Loucy (cell line): Measurements from ENCODE around the gene CPAMD8.

ENCODE experiments used
- EZH2phosphoT487 ChIP-seq: fragments of 200-600 bp; IDR thresholded peaks from 2 replicates; pipeline ENCODE4 v1.6.1; 2018; ENCODE audit warnings: antibody characterized with exemption, mild to moderate bottlenecking, moderate library complexity, borderline replicate concordance
- TF ChIP-seq, protein P1 (sequence below): fragments of 200-600 bp; sonication (generic); conservative IDR thresholded peaks from 2 replicates; pipeline ENCODE4 v1.5.1; 2014; ENCODE audit warnings: mild to moderate bottlenecking, antibody characterized with exemption, low read length

- TF ChIP-seq, protein P1, sequence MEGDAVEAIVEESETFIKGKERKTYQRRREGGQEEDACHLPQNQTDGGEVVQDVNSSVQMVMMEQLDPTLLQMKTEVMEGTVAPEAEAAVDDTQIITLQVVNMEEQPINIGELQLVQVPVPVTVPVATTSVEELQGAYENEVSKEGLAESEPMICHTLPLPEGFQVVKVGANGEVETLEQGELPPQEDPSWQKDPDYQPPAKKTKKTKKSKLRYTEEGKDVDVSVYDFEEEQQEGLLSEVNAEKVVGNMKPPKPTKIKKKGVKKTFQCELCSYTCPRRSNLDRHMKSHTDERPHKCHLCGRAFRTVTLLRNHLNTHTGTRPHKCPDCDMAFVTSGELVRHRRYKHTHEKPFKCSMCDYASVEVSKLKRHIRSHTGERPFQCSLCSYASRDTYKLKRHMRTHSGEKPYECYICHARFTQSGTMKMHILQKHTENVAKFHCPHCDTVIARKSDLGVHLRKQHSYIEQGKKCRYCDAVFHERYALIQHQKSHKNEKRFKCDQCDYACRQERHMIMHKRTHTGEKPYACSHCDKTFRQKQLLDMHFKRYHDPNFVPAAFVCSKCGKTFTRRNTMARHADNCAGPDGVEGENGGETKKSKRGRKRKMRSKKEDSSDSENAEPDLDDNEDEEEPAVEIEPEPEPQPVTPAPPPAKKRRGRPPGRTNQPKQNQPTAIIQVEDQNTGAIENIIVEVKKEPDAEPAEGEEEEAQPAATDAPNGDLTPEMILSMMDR, result no peak
- TF ChIP-seq EZH2phosphoT487, result no peak
Observed at GRCh38 chr19:16894080-16894479, 132.5 kb downstream of the CPAMD8 start.
